ENCODE results near the gene EEFSEC.

- TF ChIP-seq, protein P1, sequence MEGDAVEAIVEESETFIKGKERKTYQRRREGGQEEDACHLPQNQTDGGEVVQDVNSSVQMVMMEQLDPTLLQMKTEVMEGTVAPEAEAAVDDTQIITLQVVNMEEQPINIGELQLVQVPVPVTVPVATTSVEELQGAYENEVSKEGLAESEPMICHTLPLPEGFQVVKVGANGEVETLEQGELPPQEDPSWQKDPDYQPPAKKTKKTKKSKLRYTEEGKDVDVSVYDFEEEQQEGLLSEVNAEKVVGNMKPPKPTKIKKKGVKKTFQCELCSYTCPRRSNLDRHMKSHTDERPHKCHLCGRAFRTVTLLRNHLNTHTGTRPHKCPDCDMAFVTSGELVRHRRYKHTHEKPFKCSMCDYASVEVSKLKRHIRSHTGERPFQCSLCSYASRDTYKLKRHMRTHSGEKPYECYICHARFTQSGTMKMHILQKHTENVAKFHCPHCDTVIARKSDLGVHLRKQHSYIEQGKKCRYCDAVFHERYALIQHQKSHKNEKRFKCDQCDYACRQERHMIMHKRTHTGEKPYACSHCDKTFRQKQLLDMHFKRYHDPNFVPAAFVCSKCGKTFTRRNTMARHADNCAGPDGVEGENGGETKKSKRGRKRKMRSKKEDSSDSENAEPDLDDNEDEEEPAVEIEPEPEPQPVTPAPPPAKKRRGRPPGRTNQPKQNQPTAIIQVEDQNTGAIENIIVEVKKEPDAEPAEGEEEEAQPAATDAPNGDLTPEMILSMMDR (IDR thresholded peaks at IDR 0.05): no peak
- no peak for TF ChIP-seq POLR2A (IDR thresholded peaks at IDR 0.05)
Measured at GRCh38 chr3:128238184-128238489, 84.9 kb downstream of the EEFSEC start.

Measured in breast epithelium (tissue), 3 donors.